ENCODE results near the gene PADI2. TPM values are rescaled to one million over a fixed set of nuclear protein-coding genes. Genes with fewer than 3 reads are reported as not detected.

PADI2 gene
- total RNA-seq, 4 donors from 2014 or later: 156 to 176 (median 171) TPM

DNA sequence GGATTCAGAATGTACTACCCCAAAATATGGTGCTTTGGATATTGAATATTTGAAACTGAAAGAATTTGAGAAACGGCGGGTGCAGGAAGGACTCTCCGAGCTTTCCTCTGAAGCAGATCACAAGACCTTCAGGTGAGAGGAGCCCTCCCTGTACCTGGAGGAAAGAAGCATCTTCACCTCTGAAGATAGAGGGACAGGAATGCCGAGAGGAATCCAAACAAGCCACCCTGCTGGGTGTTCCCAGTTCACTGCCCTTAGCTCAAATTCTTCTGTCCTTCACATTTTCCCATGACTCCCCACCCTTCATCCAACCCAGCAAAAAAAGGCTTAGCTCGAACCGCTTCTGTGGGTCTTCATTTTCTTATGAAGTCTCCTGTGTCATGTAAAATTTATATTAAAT is 18.2 kb upstream of the PADI2 start:
- ATAC-seq (no peak), DNase-seq (no peak)
- no peaks in the 10 kb centered on the region for H3K4me1 ChIP-seq
- H3K27ac ChIP-seq: no peak overlapping the region
- peaks cover 0 to 22% (median 7%) of the 10 kb centered on the region in 3 donors for H3K27me3 ChIP-seq
- no peaks in the 10 kb centered on the region for H3K9me3 ChIP-seq
- in situ Hi-C loops (cut with MboI; ENCODE audit: low sequenced_read_pairs in 4 of 4): no loop called here
- TF ChIP-seq, protein P1, sequence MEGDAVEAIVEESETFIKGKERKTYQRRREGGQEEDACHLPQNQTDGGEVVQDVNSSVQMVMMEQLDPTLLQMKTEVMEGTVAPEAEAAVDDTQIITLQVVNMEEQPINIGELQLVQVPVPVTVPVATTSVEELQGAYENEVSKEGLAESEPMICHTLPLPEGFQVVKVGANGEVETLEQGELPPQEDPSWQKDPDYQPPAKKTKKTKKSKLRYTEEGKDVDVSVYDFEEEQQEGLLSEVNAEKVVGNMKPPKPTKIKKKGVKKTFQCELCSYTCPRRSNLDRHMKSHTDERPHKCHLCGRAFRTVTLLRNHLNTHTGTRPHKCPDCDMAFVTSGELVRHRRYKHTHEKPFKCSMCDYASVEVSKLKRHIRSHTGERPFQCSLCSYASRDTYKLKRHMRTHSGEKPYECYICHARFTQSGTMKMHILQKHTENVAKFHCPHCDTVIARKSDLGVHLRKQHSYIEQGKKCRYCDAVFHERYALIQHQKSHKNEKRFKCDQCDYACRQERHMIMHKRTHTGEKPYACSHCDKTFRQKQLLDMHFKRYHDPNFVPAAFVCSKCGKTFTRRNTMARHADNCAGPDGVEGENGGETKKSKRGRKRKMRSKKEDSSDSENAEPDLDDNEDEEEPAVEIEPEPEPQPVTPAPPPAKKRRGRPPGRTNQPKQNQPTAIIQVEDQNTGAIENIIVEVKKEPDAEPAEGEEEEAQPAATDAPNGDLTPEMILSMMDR (IDR thresholded peaks at IDR 0.05 in 4 of 5, conservative IDR thresholded peaks at IDR 0.05 in 1 of 5): no peak
- no peak for TF ChIP-seq POLR2A (IDR thresholded peaks at IDR 0.05)
- no peaks in the 10 kb centered on the region for H3K36me3 ChIP-seq
- intact Hi-C loops (cut with DNase I; ENCODE audit: low total_unique reads): no loop called here
- no peak overlapping the region for H3K4me3 ChIP-seq

DNA sequence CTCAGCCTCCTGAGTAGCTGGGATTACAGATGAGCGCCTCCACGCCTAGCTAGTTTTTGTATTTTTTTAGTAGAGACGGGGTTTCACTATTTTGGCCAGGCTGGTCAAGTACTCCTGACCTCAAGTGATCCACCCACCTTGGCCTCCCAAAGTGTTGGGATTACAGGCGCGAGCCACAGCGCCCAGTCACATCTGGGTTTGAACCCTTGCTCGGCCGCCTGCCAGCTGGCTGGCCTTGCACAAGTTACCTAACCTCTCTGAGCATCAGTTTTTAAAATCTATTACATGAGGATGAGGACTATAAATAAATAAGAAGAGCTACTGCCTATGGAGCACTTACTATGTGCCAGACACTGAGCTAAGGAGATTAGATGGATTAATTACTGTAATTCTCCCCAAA is 17.7 kb upstream of the PADI2 start:
- no peak for TF ChIP-seq POLR2A (IDR thresholded peaks at IDR 0.05)
- TF ChIP-seq, protein P1 (IDR thresholded peaks at IDR 0.05 in 4 of 5, conservative IDR thresholded peaks at IDR 0.05 in 1 of 5): no peak
- Histone ChIP-seq H3K4me1 (no peaks in the 10 kb centered on the region), H3K27ac (no peak overlapping the region), H3K4me3 (no peak overlapping the region), H3K27me3 (peaks cover 0 to 22% (median 7%) of the 10 kb centered on the region in 3 donors), H3K36me3 (no peaks in the 10 kb centered on the region), H3K9me3 (no peaks in the 10 kb centered on the region)
- ATAC-seq (no peak), DNase-seq (no peak)
- intact Hi-C loops (cut with DNase I; ENCODE audit: low total_unique reads): no loop called here
- in situ Hi-C loops (cut with MboI; ENCODE audit: low sequenced_read_pairs in 4 of 4): no loop called here

DNA sequence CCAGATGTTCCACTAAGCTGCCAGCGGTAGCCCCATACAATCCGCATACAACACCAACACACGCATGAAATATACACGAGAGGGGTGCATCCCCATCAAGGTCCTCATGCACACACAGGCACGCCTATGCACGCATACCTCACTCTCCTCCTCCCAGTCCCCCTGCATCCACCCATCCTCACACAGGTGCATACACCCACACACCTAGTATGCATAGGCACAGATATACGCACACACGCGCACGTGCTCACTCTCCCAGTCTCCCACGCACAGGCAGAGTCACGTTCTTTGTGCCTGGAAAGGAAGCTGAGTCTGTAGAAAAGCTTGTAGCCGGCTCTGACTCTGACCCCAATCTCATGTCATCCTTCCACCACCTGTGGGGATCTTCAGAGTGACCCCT is 16.9 kb upstream of the PADI2 start:
- H3K4me1 ChIP-seq: no peaks in the 10 kb centered on the region
- H3K27me3 ChIP-seq: peaks cover 0 to 22% (median 7%) of the 10 kb centered on the region in 3 donors
- ATAC-seq (no peak), DNase-seq (no peak)
- TF ChIP-seq, protein P1 (IDR thresholded peaks at IDR 0.05 in 4 of 5, conservative IDR thresholded peaks at IDR 0.05 in 1 of 5): no peak
- no peak for TF ChIP-seq POLR2A (IDR thresholded peaks at IDR 0.05)
- in situ Hi-C loops (cut with MboI; ENCODE audit: low sequenced_read_pairs in 4 of 4) (no loop called here), intact Hi-C loops (cut with DNase I; ENCODE audit: low total_unique reads) (no loop called here)
- H3K4me3 ChIP-seq: no peak overlapping the region
- H3K9me3 ChIP-seq: no peaks in the 10 kb centered on the region
- no peak overlapping the region for H3K27ac ChIP-seq
- no peaks in the 10 kb centered on the region for H3K36me3 ChIP-seq

DNA sequence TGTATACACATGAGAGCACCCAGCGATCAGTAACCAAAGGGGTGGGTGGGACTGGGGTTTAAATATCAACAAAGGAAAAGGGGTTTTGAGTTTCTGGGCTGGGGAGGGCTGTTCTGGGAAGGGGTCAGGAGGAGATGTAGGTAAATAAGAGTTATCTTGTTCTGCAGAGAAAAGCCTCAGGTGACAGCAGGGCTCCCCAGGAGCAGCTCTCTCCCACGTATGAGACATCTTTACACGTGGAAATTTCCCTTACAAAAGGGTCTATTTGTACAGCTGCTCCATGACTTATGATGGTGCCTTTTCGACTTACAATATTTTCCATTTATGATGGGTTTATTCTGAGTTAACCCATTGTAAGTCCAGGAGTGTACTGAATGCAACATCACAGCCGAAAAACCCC is 16.3 kb upstream of the PADI2 start:
- no peak overlapping the region for H3K4me3 ChIP-seq
- in situ Hi-C loops (cut with MboI; ENCODE audit: low sequenced_read_pairs in 4 of 4): no loop called here
- ATAC-seq (no peak), DNase-seq (no peak)
- H3K36me3 ChIP-seq: no peaks in the 10 kb centered on the region
- H3K4me1 ChIP-seq: no peaks in the 10 kb centered on the region
- intact Hi-C loops (cut with DNase I; ENCODE audit: low total_unique reads): no loop called here
- peaks cover 0 to 22% (median 7%) of the 10 kb centered on the region in 3 donors for H3K27me3 ChIP-seq
- H3K9me3 ChIP-seq: no peaks in the 10 kb centered on the region
- no peak for TF ChIP-seq POLR2A (IDR thresholded peaks at IDR 0.05)
- TF ChIP-seq, protein P1 (IDR thresholded peaks at IDR 0.05 in 4 of 5, conservative IDR thresholded peaks at IDR 0.05 in 1 of 5): no peak
- no peak overlapping the region for H3K27ac ChIP-seq

DNA sequence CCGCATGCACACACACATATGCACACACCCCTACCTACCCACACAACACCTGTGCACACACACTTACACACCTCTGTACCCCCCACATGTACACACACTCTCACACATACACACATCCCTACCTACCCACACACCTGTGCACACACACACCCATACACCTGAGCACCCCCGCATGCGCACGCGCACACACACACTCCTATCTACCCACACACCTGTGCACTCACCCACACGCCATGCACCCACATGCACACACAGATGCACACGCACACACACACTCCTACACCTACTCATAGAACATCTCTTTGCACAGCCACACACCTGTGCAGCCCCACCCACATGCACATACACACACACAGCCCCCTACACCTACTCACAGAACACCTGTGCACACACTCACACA is 15.5 kb upstream of the PADI2 start:
- in situ Hi-C loops (cut with MboI; ENCODE audit: low sequenced_read_pairs in 4 of 4) (no loop called here), intact Hi-C loops (cut with DNase I; ENCODE audit: low total_unique reads) (no loop called here)
- Histone ChIP-seq H3K27me3 (peaks cover 0 to 22% (median 7%) of the 10 kb centered on the region in 3 donors), H3K36me3 (no peaks in the 10 kb centered on the region), H3K9me3 (no peaks in the 10 kb centered on the region), H3K27ac (no peak overlapping the region), H3K4me3 (no peak overlapping the region), H3K4me1 (no peaks in the 10 kb centered on the region)
- TF ChIP-seq, protein P1 (IDR thresholded peaks at IDR 0.05 in 4 of 5, conservative IDR thresholded peaks at IDR 0.05 in 1 of 5): no peak
- no peak for TF ChIP-seq POLR2A (IDR thresholded peaks at IDR 0.05)
- ATAC-seq (no peak), DNase-seq (no peak)

Measured in gastrocnemius medialis (tissue), 4 donors.